COR-L47 (cell line): ENCODE results near the gene STK11IP.

Experiments
- DNase-seq: peaks from one replicate; lab custom pipeline; 2025; lab: John Stamatoyannopoulos, UW

STK11IP gene

GRCh38 chr2:219597552-219598307 is at the start of gene STK11IP:
Gene STK11IP (plus strand): TSS chr2:219597857. CDS start chr2:219598120, 263 bp downstream.
- peak; percentile 97 for DNase-seq

- DNase-seq, result no peak
Observed at GRCh38 chr2:219548990-219549389, 48.7 kb upstream of the STK11IP start.

GRCh38 chr2:219549619-219550018 is 48.0 kb upstream of the STK11IP start:
- DNase-seq, result no peak

GRCh38 chr2:219551441-219552381 is 45.9 kb upstream of the STK11IP start:
- DNase-seq, result no peak

- peak; percentile 74 for DNase-seq
Observed at GRCh38 chr2:219552382-219553167, 45.1 kb upstream of the STK11IP start.

- no peak for DNase-seq
Observed at GRCh38 chr2:219553168-219553417, 44.6 kb upstream of the STK11IP start.

GRCh38 chr2:219553463-219553963 is 44.1 kb upstream of the STK11IP start:
- DNase-seq, result no peak

- DNase-seq, result no peak
Observed at GRCh38 chr2:219554350-219554749, 43.3 kb upstream of the STK11IP start.

GRCh38 chr2:219555956-219556355 is 41.7 kb upstream of the STK11IP start:
- no peak for DNase-seq

GRCh38 chr2:219556413-219556812 is 41.2 kb upstream of the STK11IP start:
- no peak for DNase-seq

- no peak for DNase-seq
Observed at GRCh38 chr2:219557320-219557719, 40.3 kb upstream of the STK11IP start.

- no peak for DNase-seq
Observed at GRCh38 chr2:219557791-219558785, 39.6 kb upstream of the STK11IP start.

GRCh38 chr2:219559156-219559915 is 38.3 kb upstream of the STK11IP start:
- DNase-seq, result no peak

- no peak for DNase-seq
Observed at GRCh38 chr2:219560037-219560892, 37.4 kb upstream of the STK11IP start.

GRCh38 chr2:219560893-219561178 is 36.8 kb upstream of the STK11IP start:
- no peak for DNase-seq

GRCh38 chr2:219561179-219562048 is 36.2 kb upstream of the STK11IP start:
- no peak for DNase-seq

GRCh38 chr2:219562049-219563020 is 35.3 kb upstream of the STK11IP start:
- no peak for DNase-seq
